Effector memory CD8-positive, alpha-beta T cell (primary cell): ENCODE data around the gene ETFB.

Experiments used
- ATAC-seq: fragments of 150-1000 bp; cut with Tn5 transposase; replicated peaks from 2 replicates; pipeline ENCODE4 v1.10.0; 2021; ENCODE audit warnings: mild to moderate bottlenecking, moderate library complexity
- DNase-seq, 3 experiments: peaks; one replicate each; pipeline ENCODE4 v3.0.0; 2021
- H3K27ac Mint-ChIP-seq, 2 donors: one replicate each; pipeline ENCODE4 v1.8.0; 2022; ENCODE audit warnings: mild to moderate bottlenecking in 2 of 2, mixed read lengths in 2 of 2, moderate library complexity in 2 of 2
- H3K27me3 Mint-ChIP-seq, 2 donors: one replicate each; pipeline ENCODE4 v1.8.0; 2022; ENCODE audit warnings: mixed read lengths in 2 of 2
- H3K36me3 Mint-ChIP-seq: one replicate; pipeline ENCODE4 v1.8.0; 2022; ENCODE audit warnings: mild to moderate bottlenecking, moderate library complexity, mixed read lengths; ENCODE audit not compliant: insufficient read depth
- H3K4me1 Mint-ChIP-seq, 2 donors: one replicate each; pipeline ENCODE4 v1.8.0; 2022; ENCODE audit warnings: low read depth in 2 of 2, mixed read lengths in 2 of 2
- H3K4me3 Mint-ChIP-seq, 2 donors: one replicate each; pipeline ENCODE4 v1.8.0; 2022; ENCODE audit warnings: mild to moderate bottlenecking in 2 of 2, mixed read lengths in 2 of 2, moderate library complexity in 2 of 2
- H3K9me3 Mint-ChIP-seq, 2 donors: one replicate each; pipeline ENCODE4 v1.8.0; 2022; ENCODE audit warnings: mixed read lengths in 2 of 2

Gene ETFB

GRCh38 chr19:51338563-51339312 lies 27.4 kb downstream of the ETFB start:
- peaks cover 8% of the 10 kb centered on the region for H3K36me3 Mint-ChIP-seq
- H3K27ac Mint-ChIP-seq, result peak overlapping the region; percentile 27 to 85
- no peaks in the 10 kb centered on the region for H3K9me3 Mint-ChIP-seq
- ATAC-seq (peak; percentile 82), DNase-seq (peak; percentile 80 to 84 (median 82))
- H3K4me1 Mint-ChIP-seq, result peaks cover 14 to 23% of the 10 kb centered on the region in 2 donors
- H3K27me3 Mint-ChIP-seq, result peaks cover 0 to 6% of the 10 kb centered on the region in 2 donors
- H3K4me3 Mint-ChIP-seq, result peak overlapping the region; percentile 79 to 95

GRCh38 chr19:51337861-51338562 lies 28.2 kb downstream of the ETFB start:
- no peak for DNase-seq
- peaks cover 0 to 8% of the 10 kb centered on the region in 2 donors for H3K27me3 Mint-ChIP-seq

DNA sequence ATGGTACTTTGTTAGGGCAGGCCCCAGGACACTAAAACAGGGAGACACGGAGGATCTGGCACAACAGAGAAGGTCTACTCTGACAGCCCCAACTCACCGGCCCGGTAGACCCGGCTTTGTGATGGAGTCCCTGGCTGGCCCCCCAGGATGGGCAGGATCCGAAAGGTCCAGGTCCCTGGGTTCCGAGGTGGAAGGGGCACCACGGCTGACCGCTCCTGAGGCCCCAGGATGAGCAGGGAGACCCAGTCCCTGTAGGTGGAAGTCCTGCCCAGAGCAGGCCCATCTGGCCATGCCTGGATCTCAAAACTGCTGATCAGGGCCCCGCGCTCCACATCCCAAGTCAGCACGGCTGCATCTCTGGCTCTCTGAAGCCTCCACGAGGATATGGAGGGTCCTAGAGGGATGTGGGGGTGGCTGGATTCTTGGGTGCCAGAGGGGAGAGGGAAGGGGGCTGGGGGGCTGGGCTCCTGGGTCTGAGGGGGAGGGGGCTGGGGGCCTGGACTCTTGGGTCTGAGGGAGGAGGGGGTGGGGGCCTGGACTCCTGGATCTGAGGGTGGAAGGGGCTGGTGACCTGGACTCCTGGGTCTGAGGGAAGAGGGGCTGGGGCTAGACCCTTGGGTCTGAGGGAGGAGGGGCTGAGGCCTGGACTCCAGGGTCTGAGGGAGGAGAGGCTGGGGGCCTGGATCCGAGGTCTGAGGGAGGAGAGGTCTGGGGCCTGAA lies 28.9 kb downstream of the ETFB start:
- peaks cover 14 to 23% of the 10 kb centered on the region in 2 donors for H3K4me1 Mint-ChIP-seq
- H3K9me3 Mint-ChIP-seq, result no peaks in the 10 kb centered on the region
- ATAC-seq, result no peak
- DNase-seq, result no peak
- peaks cover 8% of the 10 kb centered on the region for H3K36me3 Mint-ChIP-seq
- H3K27ac Mint-ChIP-seq, result no peak overlapping the region
- H3K27me3 Mint-ChIP-seq, result peaks cover 0 to 9% of the 10 kb centered on the region in 2 donors
- H3K4me3 Mint-ChIP-seq, result peak overlapping the region in 1 of 2 donors; percentile 95

More at GRCh38 chr19:51337861-51338562, 28.2 kb downstream of the ETFB start:
- peaks cover 14 to 23% of the 10 kb centered on the region in 2 donors for H3K4me1 Mint-ChIP-seq
- peak overlapping the region; percentile 79 to 95 for H3K4me3 Mint-ChIP-seq
- H3K36me3 Mint-ChIP-seq, result peaks cover 8% of the 10 kb centered on the region
- H3K9me3 Mint-ChIP-seq, result no peaks in the 10 kb centered on the region
- no peak overlapping the region for H3K27ac Mint-ChIP-seq
- ATAC-seq, result no peak

DNA sequence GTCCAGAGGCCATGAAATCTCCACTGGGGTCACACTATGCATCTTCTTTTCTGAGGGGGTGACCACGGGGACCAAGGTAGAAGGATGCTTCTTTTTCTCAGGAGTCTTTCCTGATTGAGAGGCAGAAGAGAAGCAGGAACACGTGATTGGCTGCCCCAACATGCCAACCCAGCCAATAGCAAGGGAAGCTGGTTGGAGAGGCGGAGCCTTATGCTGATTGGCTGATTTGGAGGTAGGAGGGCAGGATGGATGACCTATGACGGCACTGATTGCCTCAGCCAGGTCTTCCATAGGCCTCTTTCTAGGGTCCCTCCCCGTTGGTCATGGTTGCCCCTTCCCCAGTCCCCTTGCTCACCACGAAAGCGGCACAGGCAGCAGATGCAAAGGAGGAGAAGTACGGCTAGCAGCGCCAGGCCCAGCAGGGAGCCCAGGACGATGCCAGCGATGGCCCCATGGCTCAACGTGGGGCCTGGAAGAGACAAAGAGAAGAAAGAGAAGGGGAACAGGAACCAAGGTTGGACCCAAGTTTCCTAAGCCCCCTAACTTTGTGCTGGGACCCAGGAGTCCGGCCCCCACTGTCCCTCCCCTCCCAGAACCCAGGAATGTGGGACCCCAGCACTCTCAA lies 32.2 kb downstream of the ETFB start:
- H3K27me3 Mint-ChIP-seq, result peaks cover 27 to 43% of the 10 kb centered on the region in 2 donors
- H3K27ac Mint-ChIP-seq, result peak overlapping the region in 1 of 2 donors; percentile 44
- peaks cover 3 to 7% of the 10 kb centered on the region in 2 donors for H3K4me1 Mint-ChIP-seq
- DNase-seq, result no peak
- ATAC-seq, result no peak
- no peak overlapping the region for H3K4me3 Mint-ChIP-seq
- H3K36me3 Mint-ChIP-seq, result peaks cover 3% of the 10 kb centered on the region
- peaks cover 0 to 1% of the 10 kb centered on the region in 2 donors for H3K9me3 Mint-ChIP-seq

- DNase-seq (no peak), ATAC-seq (no peak)
- Mint-ChIP-seq H3K27me3 (peaks cover 43 to 65% of the 10 kb centered on the region in 2 donors), H3K27ac (no peak overlapping the region), H3K4me3 (no peak overlapping the region), H3K4me1 (peaks cover 3 to 4% of the 10 kb centered on the region in 2 donors), H3K9me3 (peaks cover 0 to 1% of the 10 kb centered on the region in 2 donors), H3K36me3 (no peaks in the 10 kb centered on the region)
Observed at GRCh38 chr19:51331716-51332115, 34.5 kb downstream of the ETFB start.

DNA sequence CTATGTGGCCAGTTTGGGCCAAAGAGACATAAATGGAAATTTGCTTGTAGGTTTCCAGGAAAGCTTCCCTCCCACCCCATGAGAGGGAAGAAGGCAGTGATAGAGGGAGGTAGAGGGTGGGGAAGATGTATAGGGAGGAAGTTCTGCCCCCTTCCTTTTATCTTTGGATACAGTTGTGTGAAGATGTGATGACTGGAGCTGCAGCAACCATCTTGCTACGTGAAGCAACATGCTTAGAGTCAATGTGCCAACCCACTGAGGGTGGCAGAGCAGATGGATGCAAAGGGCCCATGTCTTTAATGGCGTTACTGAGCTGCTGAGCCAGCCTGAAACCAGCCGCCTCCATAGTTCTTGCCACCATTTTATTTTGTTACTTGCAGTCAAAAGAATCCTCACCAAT lies 35.0 kb downstream of the ETFB start:
- Mint-ChIP-seq H3K4me3 (no peak overlapping the region), H3K9me3 (peaks cover 0 to 1% of the 10 kb centered on the region in 2 donors), H3K27me3 (peaks cover 44 to 70% of the 10 kb centered on the region in 2 donors), H3K27ac (no peak overlapping the region), H3K36me3 (no peaks in the 10 kb centered on the region), H3K4me1 (peaks cover 3 to 4% of the 10 kb centered on the region in 2 donors)
- DNase-seq (no peak), ATAC-seq (no peak)

- Mint-ChIP-seq H3K27ac (no peak overlapping the region), H3K27me3 (peaks cover 51 to 79% of the 10 kb centered on the region in 2 donors), H3K9me3 (peaks cover 0 to 1% of the 10 kb centered on the region in 2 donors), H3K4me3 (no peak overlapping the region), H3K4me1 (peaks cover 3 to 4% of the 10 kb centered on the region in 2 donors), H3K36me3 (no peaks in the 10 kb centered on the region)
- DNase-seq (no peak), ATAC-seq (no peak)
Observed at GRCh38 chr19:51330366-51330765, 35.8 kb downstream of the ETFB start.

GRCh38 chr19:51329411-51329810 lies 36.8 kb downstream of the ETFB start:
- no peak overlapping the region for H3K27ac Mint-ChIP-seq
- peaks cover 54 to 88% of the 10 kb centered on the region in 2 donors for H3K27me3 Mint-ChIP-seq
- no peak for DNase-seq
- H3K36me3 Mint-ChIP-seq, result no peaks in the 10 kb centered on the region
- H3K4me3 Mint-ChIP-seq, result peak overlapping the region in 1 of 2 donors; percentile 37
- peaks cover 3 to 4% of the 10 kb centered on the region in 2 donors for H3K4me1 Mint-ChIP-seq
- H3K9me3 Mint-ChIP-seq, result peaks cover 0 to 1% of the 10 kb centered on the region in 2 donors
- ATAC-seq, result no peak

GRCh38 chr19:51327066-51328001 lies 38.9 kb downstream of the ETFB start:
- Mint-ChIP-seq H3K9me3 (peaks cover 0 to 1% of the 10 kb centered on the region in 2 donors), H3K4me1 (peaks cover 3 to 4% of the 10 kb centered on the region in 2 donors), H3K4me3 (peak overlapping the region; percentile 35 to 51), H3K36me3 (no peaks in the 10 kb centered on the region), H3K27me3 (peaks cover 73 to 100% of the 10 kb centered on the region in 2 donors), H3K27ac (no peak overlapping the region)
- DNase-seq (peak in 2 of 3 experiments; percentile 24), ATAC-seq (peak; percentile 77)

DNA sequence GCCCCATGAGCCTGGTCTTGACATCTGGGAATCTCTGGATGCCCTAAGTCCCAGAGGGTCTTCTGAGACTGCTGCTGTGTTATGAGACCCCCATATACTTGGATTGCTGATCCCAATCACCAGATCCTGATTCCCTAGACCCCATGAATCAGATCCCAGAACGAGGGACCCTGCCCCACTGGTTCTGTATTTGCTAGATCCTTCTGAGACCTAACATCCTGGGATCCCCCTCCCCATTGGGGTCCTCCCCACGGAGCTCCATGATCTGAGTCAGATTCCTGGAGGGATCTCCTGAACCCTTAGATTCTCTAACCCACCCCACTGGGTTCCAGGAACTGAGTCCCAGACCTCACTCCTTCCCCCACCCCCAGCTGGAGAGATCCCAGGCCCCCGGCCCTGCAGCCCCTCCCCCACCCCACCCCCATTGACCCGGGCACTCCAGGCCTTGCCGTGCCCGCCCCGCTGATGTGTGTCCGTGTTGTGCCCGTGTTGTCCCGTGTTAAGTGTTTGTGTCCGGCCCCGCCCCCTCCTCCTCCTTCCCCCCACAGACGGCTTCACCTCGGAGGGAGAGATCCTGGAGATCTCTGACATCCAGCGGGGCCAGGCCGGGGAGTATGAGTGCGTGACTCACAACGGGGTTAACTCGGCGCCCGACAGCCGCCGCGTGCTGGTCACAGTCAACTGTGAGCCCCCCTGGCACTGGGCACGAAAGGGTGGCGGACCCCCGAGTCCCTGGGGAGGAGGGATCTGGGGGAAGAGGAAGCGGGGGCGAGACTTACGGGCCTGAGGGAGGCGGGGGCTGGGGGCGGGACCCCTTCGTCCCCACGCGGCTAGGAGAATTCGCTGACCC lies 39.7 kb downstream of the ETFB start:
- H3K4me3 Mint-ChIP-seq, result peak overlapping the region; percentile 35 to 51
- peaks cover 0 to 1% of the 10 kb centered on the region in 2 donors for H3K9me3 Mint-ChIP-seq
- peaks cover 65 to 99% of the 10 kb centered on the region in 2 donors for H3K27me3 Mint-ChIP-seq
- peaks cover 3 to 4% of the 10 kb centered on the region in 2 donors for H3K4me1 Mint-ChIP-seq
- H3K27ac Mint-ChIP-seq, result no peak overlapping the region
- ATAC-seq, result no peak
- no peaks in the 10 kb centered on the region for H3K36me3 Mint-ChIP-seq
- DNase-seq, result no peak

- Mint-ChIP-seq H3K36me3 (no peaks in the 10 kb centered on the region), H3K9me3 (no peaks in the 10 kb centered on the region), H3K4me1 (peaks cover 3 to 4% of the 10 kb centered on the region in 2 donors), H3K4me3 (no peak overlapping the region), H3K27ac (no peak overlapping the region), H3K27me3 (peaks cover 57 to 94% of the 10 kb centered on the region in 2 donors)
- ATAC-seq (peak; percentile 50), DNase-seq (no peak)
Observed at GRCh38 chr19:51325161-51325976, 40.8 kb downstream of the ETFB start.
